ENCODE data around the gene ZNF217. TPM values are rescaled to one million over a fixed set of nuclear protein-coding genes. Genes with fewer than 3 reads are reported as not detected.
"Not testable (repeated sequence)": the region's sequence is repeated elsewhere in the genome, so short reads cannot be mapped to it uniquely, and the experiment has no call there.

The ZNF217 gene
- total and polyA plus RNA-seq, 2 donors (not counting 1 experiment from before 2014, with no cell fraction given), result 15.5 to 92.6 TPM

GRCh38 chr20:53597030-53597482, 3.4 kb upstream of the ZNF217 start:
- WGBS (ENCODE audit: insufficient coverage), result 90% methylated on average over 2 of the region's 3 CpGs
- H3K4me1 Mint-ChIP-seq, result peaks cover 34% of the 10 kb centered on the region
- H3K4me3 ChIP-seq (ENCODE audit: control extremely low read depth in 1 of 5, extremely low read depth in 1 of 5, insufficient read depth in 1 of 5, low read depth in 2 of 5, low read length in 4 of 5), result no peak overlapping the region

GRCh38 chr20:53596189-53597001, 2.8 kb upstream of the ZNF217 start:
- H3K4me2 ChIP-seq (replicated peaks; ENCODE audit: low read depth, low read length, poor library complexity, severe bottlenecking), result peak overlapping the region; percentile 35

More at GRCh38 chr20:53597030-53597482, 3.4 kb upstream of the ZNF217 start:
- intact Hi-C loops (cut with micrococcal nuclease), result loop anchor here (2.0 kb wide), 1 partner anchor 14 kb away; no protein-coding TSS in a partner anchor
- H3K27ac Mint-ChIP-seq, result peak overlapping the region; percentile 83
- H3K9me3 ChIP-seq (ENCODE audit: control extremely low read depth in 1 of 3, control insufficient read depth in 2 of 3, insufficient read depth in 1 of 3, low read length in 2 of 3), result no peaks in the 10 kb centered on the region
- no peak overlapping the region for H3K4me3 Mint-ChIP-seq
- no peaks in the 10 kb centered on the region for H4K20me1 ChIP-seq (ENCODE audit: control insufficient read depth, insufficient read depth, low read length, poor library complexity, severe bottlenecking)
- peaks cover 12 to 14% of the 10 kb centered on the region in 2 donors for H3K4me1 ChIP-seq (ENCODE audit: control insufficient read depth in 2 of 2, insufficient read depth in 2 of 2, low read length in 2 of 2)
- TF ChIP-seq EZH2 (IDR thresholded peaks at IDR 0.05; ENCODE audit: borderline replicate concordance, insufficient read depth, low read depth, low read length, poor library complexity, severe bottlenecking) (no peak), CTCF (IDR thresholded peaks at IDR 0.05) (no peak)
- H3K9ac ChIP-seq (ENCODE audit: low read length), result no peak overlapping the region
- no peaks in the 10 kb centered on the region for H3K36me3 ChIP-seq (replicated peaks in 1 of 2; ENCODE audit: control extremely low read depth in 1 of 2, control insufficient read depth in 1 of 2, extremely low read depth in 1 of 2, insufficient read depth in 2 of 2, low read length in 1 of 2)
- CTCF ChIA-PET, result interaction anchor here (1.0 to 2.0 kb wide), 4 partner anchors 13 to 343 kb away, joined by 3 to 6 read pairs (median 4); no protein-coding TSS in a partner anchor
- no peaks in the 10 kb centered on the region for H3K27me3 ChIP-seq (replicated peaks in 1 of 4; ENCODE audit: control extremely low read depth in 1 of 4, control insufficient read depth in 3 of 4, insufficient read depth in 4 of 4, low read length in 3 of 4)
- no peak for DNase-seq
- peak overlapping the region in 1 of 2 donors; percentile 51 for H3K27ac ChIP-seq (ENCODE audit: low read length in 2 of 2)
- peak overlapping the region; percentile 42 for H2AFZ ChIP-seq (ENCODE audit: insufficient read depth, low read depth, low read length, poor library complexity, severe bottlenecking)
- no peaks in the 10 kb centered on the region for H3K9me3 Mint-ChIP-seq (ENCODE audit: insufficient read depth)
- no peaks in the 10 kb centered on the region for H3K27me3 Mint-ChIP-seq
- no peak overlapping the region for H3K4me2 ChIP-seq (replicated peaks; ENCODE audit: low read depth, low read length, poor library complexity, severe bottlenecking)
- ATAC-seq (ENCODE audit: low read depth), result no peak
- H3K79me2 ChIP-seq (ENCODE audit: control insufficient read depth, insufficient read depth, low read length), result peaks cover 10% of the 10 kb centered on the region
- POLR2A ChIA-PET, result interaction anchor here (0.9 to 1.1 kb wide), 2 partner anchors 46 to 55 kb away, joined by 3 to 9 read pairs; no protein-coding TSS in a partner anchor

GRCh38 chr20:53595742-53596141, 2.1 kb upstream of the ZNF217 start:
- not testable (repeated sequence) for H3K27me3 Mint-ChIP-seq; H3K9me3 Mint-ChIP-seq (ENCODE audit: insufficient read depth); H3K27me3 ChIP-seq (replicated peaks in 1 of 4; ENCODE audit: control extremely low read depth in 1 of 4, control insufficient read depth in 3 of 4, insufficient read depth in 4 of 4, low read length in 3 of 4); H3K9ac ChIP-seq (ENCODE audit: low read length); ATAC-seq (ENCODE audit: low read depth); H3K9me3 ChIP-seq (ENCODE audit: control extremely low read depth in 1 of 3, control insufficient read depth in 2 of 3, insufficient read depth in 1 of 3, low read length in 2 of 3); H3K36me3 ChIP-seq (replicated peaks in 1 of 2; ENCODE audit: control extremely low read depth in 1 of 2, control insufficient read depth in 1 of 2, extremely low read depth in 1 of 2, insufficient read depth in 2 of 2, low read length in 1 of 2); H3K4me2 ChIP-seq (replicated peaks; ENCODE audit: low read depth, low read length, poor library complexity, severe bottlenecking); H3K4me3 ChIP-seq (ENCODE audit: control extremely low read depth in 1 of 5, extremely low read depth in 1 of 5, insufficient read depth in 1 of 5, low read depth in 2 of 5, low read length in 4 of 5); H4K20me1 ChIP-seq (ENCODE audit: control insufficient read depth, insufficient read depth, low read length, poor library complexity, severe bottlenecking); DNase-seq; H2AFZ ChIP-seq (ENCODE audit: insufficient read depth, low read depth, low read length, poor library complexity, severe bottlenecking)
- H3K4me1 ChIP-seq (ENCODE audit: control insufficient read depth in 2 of 2, insufficient read depth in 2 of 2, low read length in 2 of 2), result peaks cover 12 to 14% of the 10 kb centered on the region in 2 donors
- H3K27ac ChIP-seq (ENCODE audit: low read length in 2 of 2), result peak overlapping the region in 1 of 2 donors; percentile 51
- ChIA-PET CTCF (interaction anchor here (2.0 to 2.6 kb wide), 2 partner anchors 14 to 16 kb away, joined by 6 to 9 read pairs; no protein-coding TSS in a partner anchor), POLR2A (interaction anchor here (1.1 kb wide), 1 partner anchor 65 kb away, joined by 3 read pairs; no protein-coding TSS in a partner anchor)
- peak overlapping the region; percentile 50 for H3K4me3 Mint-ChIP-seq
- peak overlapping the region; percentile 68 for H3K27ac Mint-ChIP-seq
- peaks cover 19% of the 10 kb centered on the region for H3K79me2 ChIP-seq (ENCODE audit: control insufficient read depth, insufficient read depth, low read length)
- no CpG with 5 or more reads among the region's 3 CpGs for WGBS (ENCODE audit: insufficient coverage)
- intact Hi-C loops (cut with micrococcal nuclease), result loop anchor here (2.0 kb wide), 4 partner anchors 15 to 133 kb away; no protein-coding TSS in a partner anchor
- H3K4me1 Mint-ChIP-seq, result peaks cover 40% of the 10 kb centered on the region

More at GRCh38 chr20:53596189-53597001, 2.8 kb upstream of the ZNF217 start:
- Histone ChIP-seq H2AFZ (ENCODE audit: insufficient read depth, low read depth, low read length, poor library complexity, severe bottlenecking) (peak overlapping the region; percentile 42), H3K4me1 (ENCODE audit: control insufficient read depth in 2 of 2, insufficient read depth in 2 of 2, low read length in 2 of 2) (peaks cover 12 to 14% of the 10 kb centered on the region in 2 donors), H3K79me2 (ENCODE audit: control insufficient read depth, insufficient read depth, low read length) (peaks cover 15% of the 10 kb centered on the region), H3K27ac (ENCODE audit: low read length in 2 of 2) (peak overlapping the region in 1 of 2 donors; percentile 51)
- H3K9me3 Mint-ChIP-seq (ENCODE audit: insufficient read depth); ATAC-seq (ENCODE audit: low read depth); DNase-seq; H3K9ac ChIP-seq (ENCODE audit: low read length); H3K36me3 ChIP-seq (replicated peaks in 1 of 2; ENCODE audit: control extremely low read depth in 1 of 2, control insufficient read depth in 1 of 2, extremely low read depth in 1 of 2, insufficient read depth in 2 of 2, low read length in 1 of 2); H3K27me3 ChIP-seq (replicated peaks in 1 of 4; ENCODE audit: control extremely low read depth in 1 of 4, control insufficient read depth in 3 of 4, insufficient read depth in 4 of 4, low read length in 3 of 4); H3K27me3 Mint-ChIP-seq; H3K4me3 ChIP-seq (ENCODE audit: control extremely low read depth in 1 of 5, extremely low read depth in 1 of 5, insufficient read depth in 1 of 5, low read depth in 2 of 5, low read length in 4 of 5); H3K9me3 ChIP-seq (ENCODE audit: control extremely low read depth in 1 of 3, control insufficient read depth in 2 of 3, insufficient read depth in 1 of 3, low read length in 2 of 3); H4K20me1 ChIP-seq (ENCODE audit: control insufficient read depth, insufficient read depth, low read length, poor library complexity, severe bottlenecking): not testable (repeated sequence)
- POLR2A ChIA-PET, result interaction anchor here (0.9 to 1.1 kb wide), 2 partner anchors 47 to 56 kb away, joined by 3 to 9 read pairs; no protein-coding TSS in a partner anchor
- intact Hi-C loops (cut with micrococcal nuclease), result loop anchor here (2.0 kb wide), 1 partner anchor 14 kb away; no protein-coding TSS in a partner anchor
- Mint-ChIP-seq H3K4me3 (peak overlapping the region; percentile 43), H3K27ac (peak overlapping the region; percentile 83), H3K4me1 (peaks cover 36% of the 10 kb centered on the region)
- CTCF ChIA-PET, result interaction anchor here (1.0 to 2.0 kb wide), 4 partner anchors 14 to 344 kb away, joined by 3 to 6 read pairs (median 4); no protein-coding TSS in a partner anchor
- 48% methylated on average over 4 of the region's 12 CpGs for WGBS (ENCODE audit: insufficient coverage)

All from B cell (primary cell).